ENCODE results near the gene FOXO1. TPM values are rescaled to one million over a fixed set of nuclear protein-coding genes. Genes with fewer than 3 reads are reported as not detected.

The FOXO1 gene
- total and polyA plus RNA-seq, 5 donors from 2014 or later, result 45.5 to 119 (median 82.2) TPM

- ATAC-seq (ENCODE audit: low read depth in 2 of 2), result no peak
- peak overlapping the region; percentile 14 to 84 (median 28) for H3K27ac Mint-ChIP-seq
- no peak overlapping the region for H3K27ac ChIP-seq (ENCODE audit: insufficient read depth, low read length, poor library complexity, severe bottlenecking)
- no peaks in the 10 kb centered on the region for H3K9me3 ChIP-seq (ENCODE audit: control insufficient read depth in 2 of 2, low read length in 2 of 2)
- peaks cover 8% of the 10 kb centered on the region for H3K36me3 ChIP-seq (ENCODE audit: control insufficient read depth, insufficient read depth, low read length)
- H3K4me3 ChIP-seq (ENCODE audit: low read depth, low read length), result peak overlapping the region; percentile 67
- H3K36me3 Mint-ChIP-seq, result peaks cover 16% of the 10 kb centered on the region
- no peaks in the 10 kb centered on the region for H3K27me3 Mint-ChIP-seq
- peak overlapping the region; percentile 55 to 87 (median 80) for H3K4me3 Mint-ChIP-seq
- H3K4me1 ChIP-seq (ENCODE audit: control insufficient read depth, insufficient read depth, low read length, poor library complexity, severe bottlenecking), result peaks cover 95% of the 10 kb centered on the region
- no peak for DNase-seq
- H3K27me3 ChIP-seq (ENCODE audit: control insufficient read depth, insufficient read depth, low read length), result no peaks in the 10 kb centered on the region
- peaks cover 51 to 98% (median 92%) of the 10 kb centered on the region in 4 donors for H3K4me1 Mint-ChIP-seq
- H3K9me3 Mint-ChIP-seq, result no peaks in the 10 kb centered on the region
Measured at GRCh38 chr13:40648040-40648439, 18.4 kb downstream of the FOXO1 start.

GRCh38 chr13:40644838-40645604, 21.4 kb downstream of the FOXO1 start:
- Mint-ChIP-seq H3K27me3 (no peaks in the 10 kb centered on the region), H3K4me1 (peaks cover 60 to 99% (median 89%) of the 10 kb centered on the region in 4 donors), H3K27ac (peak overlapping the region; percentile 82 to 84 (median 83)), H3K36me3 (peaks cover 17% of the 10 kb centered on the region), H3K9me3 (no peaks in the 10 kb centered on the region), H3K4me3 (peak overlapping the region; percentile 55 to 85 (median 70))
- peaks cover 8% of the 10 kb centered on the region for H3K36me3 ChIP-seq (ENCODE audit: control insufficient read depth, insufficient read depth, low read length)
- peak overlapping the region; percentile 69 for H3K4me3 ChIP-seq (ENCODE audit: low read depth, low read length)
- no peaks in the 10 kb centered on the region for H3K27me3 ChIP-seq (ENCODE audit: control insufficient read depth, insufficient read depth, low read length)
- peaks cover 100% of the 10 kb centered on the region for H3K4me1 ChIP-seq (ENCODE audit: control insufficient read depth, insufficient read depth, low read length, poor library complexity, severe bottlenecking)
- ATAC-seq (ENCODE audit: low read depth in 2 of 2), result peak; percentile 50 to 62
- no peaks in the 10 kb centered on the region for H3K9me3 ChIP-seq (ENCODE audit: control insufficient read depth in 2 of 2, low read length in 2 of 2)
- peak overlapping the region; percentile 59 for H3K27ac ChIP-seq (ENCODE audit: insufficient read depth, low read length, poor library complexity, severe bottlenecking)
- peak in 2 of 3 donors; percentile 58 to 64 for DNase-seq

DNA sequence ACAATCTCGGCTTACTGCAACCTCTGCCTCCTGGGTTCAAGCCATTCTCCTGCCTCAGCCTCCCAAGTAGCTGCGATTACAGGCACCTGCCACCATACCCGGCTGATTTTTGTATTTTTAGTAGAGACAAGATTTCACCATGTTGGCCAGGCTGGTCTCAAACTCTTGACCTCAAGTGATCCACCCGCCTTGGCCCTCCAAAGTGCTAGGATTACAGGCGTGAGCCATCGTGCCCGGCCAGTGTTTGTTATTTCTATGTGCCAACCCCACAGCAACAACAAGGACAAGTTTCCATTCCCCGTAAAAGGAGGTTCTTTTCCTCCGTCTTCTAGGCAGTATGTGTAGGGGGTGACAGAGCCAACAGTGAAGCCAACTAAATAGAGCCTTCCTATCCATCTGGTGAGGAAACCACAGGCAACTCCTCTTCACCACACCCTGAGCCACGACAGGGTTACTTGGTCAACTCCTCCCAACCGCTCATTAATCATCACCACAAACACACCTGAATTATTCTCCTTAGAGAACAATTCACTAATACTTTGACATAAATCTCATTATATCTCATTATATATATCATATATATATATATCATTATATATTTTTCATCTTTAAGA, 25.5 kb downstream of the FOXO1 start:
- no peaks in the 10 kb centered on the region for H3K27me3 Mint-ChIP-seq
- Histone ChIP-seq H3K4me3 (ENCODE audit: low read depth, low read length) (peak overlapping the region; percentile 65), H3K4me1 (ENCODE audit: control insufficient read depth, insufficient read depth, low read length, poor library complexity, severe bottlenecking) (peaks cover 95% of the 10 kb centered on the region), H3K27ac (ENCODE audit: insufficient read depth, low read length, poor library complexity, severe bottlenecking) (peak overlapping the region; percentile 50), H3K36me3 (ENCODE audit: control insufficient read depth, insufficient read depth, low read length) (peaks cover 8% of the 10 kb centered on the region), H3K27me3 (ENCODE audit: control insufficient read depth, insufficient read depth, low read length) (no peaks in the 10 kb centered on the region), H3K9me3 (ENCODE audit: control insufficient read depth in 2 of 2, low read length in 2 of 2) (no peaks in the 10 kb centered on the region)
- H3K27ac Mint-ChIP-seq, result peak overlapping the region; percentile 73 to 85 (median 78)
- peaks cover 35% of the 10 kb centered on the region for H3K36me3 Mint-ChIP-seq
- DNase-seq (peak in 2 of 3 donors; percentile 28 to 74), ATAC-seq (ENCODE audit: low read depth in 2 of 2) (peak; percentile 27 to 42)
- peak overlapping the region; percentile 70 to 79 (median 78) for H3K4me3 Mint-ChIP-seq
- no peaks in the 10 kb centered on the region for H3K9me3 Mint-ChIP-seq
- peaks cover 57 to 93% (median 86%) of the 10 kb centered on the region in 4 donors for H3K4me1 Mint-ChIP-seq

DNA sequence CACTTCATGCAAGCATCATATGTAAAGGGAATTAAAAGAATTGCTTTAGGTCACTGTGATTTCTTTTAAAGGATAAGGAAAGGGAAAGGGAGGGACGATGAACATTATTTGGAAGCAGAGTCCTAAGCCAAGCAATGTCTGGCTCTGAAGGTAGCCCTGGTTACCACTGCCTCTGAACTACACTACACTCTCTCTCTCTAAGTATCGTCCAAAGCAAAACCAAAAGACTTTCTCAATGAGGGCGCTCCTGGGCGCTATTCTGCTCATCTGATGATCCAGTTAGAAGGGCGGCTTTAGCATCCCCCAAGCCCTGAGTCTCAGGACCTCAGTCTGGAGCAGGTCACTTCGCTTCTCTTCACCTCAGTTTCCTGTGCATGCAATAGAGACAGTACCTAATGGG, 26.2 kb downstream of the FOXO1 start:
- Histone ChIP-seq H3K27ac (ENCODE audit: insufficient read depth, low read length, poor library complexity, severe bottlenecking) (peak overlapping the region; percentile 50), H3K36me3 (ENCODE audit: control insufficient read depth, insufficient read depth, low read length) (peaks cover 7% of the 10 kb centered on the region), H3K9me3 (ENCODE audit: control insufficient read depth in 2 of 2, low read length in 2 of 2) (no peaks in the 10 kb centered on the region), H3K4me1 (ENCODE audit: control insufficient read depth, insufficient read depth, low read length, poor library complexity, severe bottlenecking) (peaks cover 94% of the 10 kb centered on the region), H3K4me3 (ENCODE audit: low read depth, low read length) (peak overlapping the region; percentile 55), H3K27me3 (ENCODE audit: control insufficient read depth, insufficient read depth, low read length) (no peaks in the 10 kb centered on the region)
- Mint-ChIP-seq H3K9me3 (no peaks in the 10 kb centered on the region), H3K4me1 (peaks cover 56 to 93% (median 86%) of the 10 kb centered on the region in 4 donors), H3K36me3 (peaks cover 32% of the 10 kb centered on the region), H3K4me3 (peak overlapping the region; percentile 70 to 79 (median 78)), H3K27ac (peak overlapping the region; percentile 73 to 85 (median 78)), H3K27me3 (no peaks in the 10 kb centered on the region)
- peak in 2 of 3 donors; percentile 35 to 47 for DNase-seq
- ATAC-seq (ENCODE audit: low read depth in 2 of 2), result peak in 1 of 2 donors; percentile 22

DNA sequence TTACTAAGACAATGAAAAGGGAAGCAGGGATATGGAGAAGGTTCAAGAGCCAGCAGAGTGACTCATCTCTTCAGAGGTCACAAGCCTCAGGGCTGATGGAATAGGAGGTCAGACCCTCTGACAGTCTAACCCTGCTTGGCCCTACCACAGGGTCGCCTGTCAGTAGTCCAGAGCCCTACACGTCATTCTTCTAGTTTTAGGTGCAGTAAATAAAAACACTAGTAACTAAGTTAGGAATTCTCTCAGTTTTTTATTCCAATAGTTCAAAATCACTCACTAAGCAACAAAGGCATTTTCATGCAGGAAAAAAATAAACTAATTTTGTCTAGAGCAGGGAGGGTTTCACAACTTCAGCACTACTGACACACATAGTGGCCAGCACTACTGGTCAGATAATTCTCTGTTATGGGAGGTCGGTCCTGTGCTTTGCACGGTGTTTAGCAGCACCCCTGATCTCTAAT, 27.2 kb downstream of the FOXO1 start:
- peaks cover 4% of the 10 kb centered on the region for H3K36me3 ChIP-seq (ENCODE audit: control insufficient read depth, insufficient read depth, low read length)
- H3K27ac ChIP-seq (ENCODE audit: insufficient read depth, low read length, poor library complexity, severe bottlenecking), result peak overlapping the region; percentile 50
- Mint-ChIP-seq H3K36me3 (peaks cover 29% of the 10 kb centered on the region), H3K27me3 (no peaks in the 10 kb centered on the region), H3K27ac (peak overlapping the region; percentile 73 to 91 (median 78)), H3K9me3 (no peaks in the 10 kb centered on the region), H3K4me1 (peaks cover 55 to 93% (median 84%) of the 10 kb centered on the region in 4 donors), H3K4me3 (peak overlapping the region; percentile 37 to 79 (median 64))
- no peak for DNase-seq
- peaks cover 92% of the 10 kb centered on the region for H3K4me1 ChIP-seq (ENCODE audit: control insufficient read depth, insufficient read depth, low read length, poor library complexity, severe bottlenecking)
- ATAC-seq (ENCODE audit: low read depth in 2 of 2), result no peak
- peak overlapping the region; percentile 12 for H3K4me3 ChIP-seq (ENCODE audit: low read depth, low read length)
- H3K27me3 ChIP-seq (ENCODE audit: control insufficient read depth, insufficient read depth, low read length), result no peaks in the 10 kb centered on the region
- no peaks in the 10 kb centered on the region for H3K9me3 ChIP-seq (ENCODE audit: control insufficient read depth in 2 of 2, low read length in 2 of 2)

GRCh38 chr13:40637643-40638042, 28.8 kb downstream of the FOXO1 start:
- peaks cover 22% of the 10 kb centered on the region for H3K36me3 Mint-ChIP-seq
- peak overlapping the region; percentile 73 to 82 (median 81) for H3K27ac Mint-ChIP-seq
- Histone ChIP-seq H3K27me3 (ENCODE audit: control insufficient read depth, insufficient read depth, low read length) (no peaks in the 10 kb centered on the region), H3K36me3 (ENCODE audit: control insufficient read depth, insufficient read depth, low read length) (no peaks in the 10 kb centered on the region), H3K27ac (ENCODE audit: insufficient read depth, low read length, poor library complexity, severe bottlenecking) (no peak overlapping the region), H3K4me1 (ENCODE audit: control insufficient read depth, insufficient read depth, low read length, poor library complexity, severe bottlenecking) (peaks cover 89% of the 10 kb centered on the region), H3K4me3 (ENCODE audit: low read depth, low read length) (peak overlapping the region; percentile 47), H3K9me3 (ENCODE audit: control insufficient read depth in 2 of 2, low read length in 2 of 2) (no peaks in the 10 kb centered on the region)
- H3K27me3 Mint-ChIP-seq, result no peaks in the 10 kb centered on the region
- ATAC-seq (ENCODE audit: low read depth in 2 of 2) (no peak), DNase-seq (no peak)
- peak overlapping the region; percentile 56 to 81 (median 64) for H3K4me3 Mint-ChIP-seq
- peaks cover 58 to 93% (median 86%) of the 10 kb centered on the region in 4 donors for H3K4me1 Mint-ChIP-seq
- peaks cover 0 to 2% (median 0%) of the 10 kb centered on the region in 7 donors for H3K9me3 Mint-ChIP-seq

- Mint-ChIP-seq H3K27ac (peak overlapping the region in 2 of 3 donors; percentile 42 to 84), H3K27me3 (no peaks in the 10 kb centered on the region), H3K36me3 (peaks cover 26% of the 10 kb centered on the region), H3K9me3 (peaks cover 0 to 2% (median 0%) of the 10 kb centered on the region in 7 donors), H3K4me3 (peak overlapping the region in 3 of 4 donors; percentile 54 to 68 (median 66)), H3K4me1 (peaks cover 53 to 98% (median 84%) of the 10 kb centered on the region in 4 donors)
- ATAC-seq (ENCODE audit: low read depth in 2 of 2) (no peak), DNase-seq (no peak)
- peak overlapping the region; percentile 50 for H3K27ac ChIP-seq (ENCODE audit: insufficient read depth, low read length, poor library complexity, severe bottlenecking)
- no peaks in the 10 kb centered on the region for H3K9me3 ChIP-seq (ENCODE audit: control insufficient read depth in 2 of 2, low read length in 2 of 2)
- H3K36me3 ChIP-seq (ENCODE audit: control insufficient read depth, insufficient read depth, low read length), result no peaks in the 10 kb centered on the region
- no peaks in the 10 kb centered on the region for H3K27me3 ChIP-seq (ENCODE audit: control insufficient read depth, insufficient read depth, low read length)
- H3K4me1 ChIP-seq (ENCODE audit: control insufficient read depth, insufficient read depth, low read length, poor library complexity, severe bottlenecking), result peaks cover 88% of the 10 kb centered on the region
- peak overlapping the region; percentile 38 for H3K4me3 ChIP-seq (ENCODE audit: low read depth, low read length)
Measured at GRCh38 chr13:40635315-40635995, 31.0 kb downstream of the FOXO1 start.

Data from CD4-positive, CD25-positive, alpha-beta regulatory T cell (primary cell).